SK-N-SH (cell line): Measurements from ENCODE around the gene ZNF444. TPM values are rescaled to one million over a fixed set of nuclear protein-coding genes. Genes with fewer than 3 reads are reported as not detected.

ENCODE experiments used
- CTCF ChIA-PET: fragments of 300-600, 350-600 bp; formaldehyde crosslinking; extraction: SDS; loops from one replicate; lab custom pipeline; 2021; lab: Yijun Ruan, JAX
- POLR2A ChIA-PET: fragments of 350-600 bp; sonication (Branson Sonifier 250); formaldehyde crosslinking; extraction: SDS; loops from one replicate; lab custom pipeline; 2020; ENCODE audit warnings: antibody characterized with exemption, inconsistent platforms; lab: Yijun Ruan, JAX
- DNase-seq: peaks from one replicate; pipeline ENCODE4 v3.0.0; 2012
- H2AFZ ChIP-seq: fragments of 200-600 bp; sonication (generic); 2 replicates; pipeline ENCODE4 v1.8.1; 2016; ENCODE audit warnings: antibody characterized with exemption, mild to moderate bottlenecking, low read depth
- H3F3A ChIP-seq: fragments of 200-600 bp; sonication (generic); replicated peaks from 2 replicates; pipeline ENCODE3; 2016; ENCODE audit warnings: antibody characterized with exemption, mild to moderate bottlenecking; ENCODE audit not compliant: insufficient read depth
- H3K27ac ChIP-seq, 2 experiments: fragments of 200-500 bp in 1 of 2; fragments of 200-600 bp in 1 of 2; sonication (Bioruptor generic) in 1 of 2; sonication (generic), shearing (Covaris generic) in 1 of 2; 2 replicates each; pipeline versions ENCODE4 v1.5.1 to v1.6.1; 2014 to 2016; ENCODE audit warnings: low read depth in 2 of 2, inconsistent platforms in 1 of 2, low read length in 1 of 2, mild to moderate bottlenecking in 1 of 2, mixed read lengths in 1 of 2
- H3K27me3 ChIP-seq: fragments of 200-600 bp; sonication (generic), shearing (Covaris generic); 2 replicates; pipeline ENCODE4 v1.6.1; 2016; ENCODE audit warnings: mixed run types; ENCODE audit not compliant: insufficient read depth
- H3K36me3 ChIP-seq, 2 experiments: fragments of 200-500 bp in 1 of 2; fragments of 200-600 bp in 1 of 2; sonication (Bioruptor generic) in 1 of 2; sonication (generic) in 1 of 2; replicated peaks in 1 of 2; 2 replicates each; pipeline versions ENCODE3 to v1.5.1; 2014 to 2016; ENCODE audit warnings: low read length in 1 of 2, mild to moderate bottlenecking in 1 of 2; ENCODE audit not compliant: insufficient read depth in 2 of 2, control insufficient read depth in 1 of 2
- H3K4me1 ChIP-seq, 2 experiments: fragments of 200-500 bp in 1 of 2; fragments of 200-600 bp in 1 of 2; sonication (Bioruptor generic) in 1 of 2; sonication (generic), shearing (Covaris generic) in 1 of 2; 2 replicates each; pipeline versions ENCODE4 v1.5.1 to v1.6.1; 2014 to 2016; ENCODE audit warnings: low read depth in 1 of 2, low read length in 1 of 2, mixed run types in 1 of 2; ENCODE audit not compliant: insufficient read depth in 2 of 2, control insufficient read depth in 1 of 2
- H3K4me2 ChIP-seq: fragments of 200-600 bp; sonication (generic), shearing (Covaris generic); 2 replicates; pipeline ENCODE4 v1.6.1; 2017; ENCODE audit warnings: mixed run types
- H3K4me3 ChIP-seq, 2 experiments: fragments of 200-500 bp in 1 of 2; fragments of 200-600 bp in 1 of 2; sonication (Bioruptor generic) in 1 of 2; sonication (generic), shearing (Covaris generic) in 1 of 2; 2 replicates each; pipeline versions ENCODE4 v1.5.1 to v1.8.1; 2014 to 2016; ENCODE audit warnings: low read depth in 2 of 2, inconsistent platforms in 1 of 2, low read length in 1 of 2, mild to moderate bottlenecking in 1 of 2, mixed read lengths in 1 of 2, moderate library complexity in 1 of 2
- H3K79me2 ChIP-seq: fragments of 200-600 bp; sonication (generic); 2 replicates; pipeline ENCODE4 v1.8.1; 2017; ENCODE audit warnings: mild to moderate bottlenecking; ENCODE audit not compliant: insufficient read depth
- H3K9ac ChIP-seq: fragments of 200-600 bp; sonication (generic); 2 replicates; pipeline ENCODE4 v1.6.1; 2017; ENCODE audit warnings: mixed run types
- H3K9me2 ChIP-seq: fragments of 200-600 bp; sonication (generic); 2 replicates; pipeline ENCODE4 v1.6.1; 2017; ENCODE audit warnings: mixed run types
- H3K9me3 ChIP-seq: fragments of 200-600 bp; sonication (generic); 2 replicates; pipeline ENCODE4 v1.6.1; 2017; ENCODE audit warnings: mixed run types, mild to moderate bottlenecking, moderate library complexity
- H4K20me1 ChIP-seq: fragments of 200-600 bp; sonication (generic); 2 replicates; pipeline ENCODE4 v1.6.1; 2017; ENCODE audit warnings: mild to moderate bottlenecking, mixed run types; ENCODE audit not compliant: insufficient read depth
- ELF1 ChIP-seq: IDR thresholded peaks from 2 replicates; pipeline ENCODE4 v1.4.0; 2012
- EZH2phosphoT487 ChIP-seq: fragments of 200-600 bp; sonication (generic); IDR thresholded peaks from 2 replicates; pipeline ENCODE4 v1.6.1; 2017; ENCODE audit warnings: low read depth, mixed run types, mild to moderate bottlenecking, antibody characterized with exemption, moderate library complexity, borderline replicate concordance
- FOSL2 ChIP-seq: IDR thresholded peaks from 2 replicates; pipeline ENCODE4 v1.4.0; 2012; ENCODE audit warnings: low read depth, mild to moderate bottlenecking, moderate library complexity, borderline replicate concordance
- FOXJ3 ChIP-seq: sonication (generic); formaldehyde crosslinking; IDR thresholded peaks from 2 replicates; pipeline ENCODE4 v1.5.1; 2020; ENCODE audit warnings: mild to moderate bottlenecking, missing genetic modification reagents
- GABPA ChIP-seq: IDR thresholded peaks from 2 replicates; pipeline ENCODE4 v1.4.0; 2012; ENCODE audit warnings: low read depth, mild to moderate bottlenecking
- GATA2 ChIP-seq: sonication (generic); formaldehyde crosslinking; IDR thresholded peaks from 2 replicates; pipeline ENCODE4 v1.5.0; 2020; ENCODE audit warnings: mild to moderate bottlenecking, missing genetic modification reagents
- NFIC ChIP-seq: IDR thresholded peaks from 2 replicates; pipeline ENCODE4 v1.4.0; 2012; ENCODE audit warnings: borderline replicate concordance
- NRF1 ChIP-seq: IDR thresholded peaks from 2 replicates; pipeline ENCODE4 v1.6.1; 2012; ENCODE audit warnings: low read depth, mild to moderate bottlenecking, low read length
- PBX3 ChIP-seq: IDR thresholded peaks from 2 replicates; pipeline ENCODE4; 2012
- POLR2AphosphoS5 ChIP-seq: IDR thresholded peaks from 2 replicates; pipeline ENCODE4 v1.6.1; 2012; ENCODE audit warnings: low read depth, low read length
- SIN3A ChIP-seq: IDR thresholded peaks from 2 replicates; pipeline ENCODE4 v1.6.1; 2012; ENCODE audit warnings: low read depth, mild to moderate bottlenecking, low read length, moderate library complexity, borderline replicate concordance
- TAF1 ChIP-seq: IDR thresholded peaks from 2 replicates; pipeline ENCODE4 v1.6.1; 2012; ENCODE audit warnings: low read depth, mild to moderate bottlenecking, low read length, moderate library complexity, borderline replicate concordance
- TCF12 ChIP-seq: IDR thresholded peaks from 2 replicates; pipeline ENCODE4 v1.4.0; 2012
- TEAD4 ChIP-seq: IDR thresholded peaks from 2 replicates; pipeline ENCODE4 v1.4.0; 2012; ENCODE audit warnings: mild to moderate bottlenecking, borderline replicate concordance; ENCODE audit not compliant: insufficient read depth
- YY1 ChIP-seq: IDR thresholded peaks from 2 replicates; pipeline ENCODE4 v1.4.0; 2012; ENCODE audit warnings: low read depth, mild to moderate bottlenecking
- WGBS: methylation state at CpG from one replicate; pipeline ENCODE4 v1.1.6; 2017; ENCODE audit warnings: low lambda C conversion rate; 5-methylcytosine and 5-hydroxymethylcytosine counted together
- polyA plus RNA-seq, 3 experiments: library from polyadenylated mRNA; depleted of rRNA; stranded (reverse); fragments of >200 nt; gene quantifications; 2 replicates each; pipeline ENCODE4 v1.2.3, GENCODE V29; 2012
- TF ChIP-seq, protein P1 (sequence below): fragments of 150-350 bp; IDR thresholded peaks from 2 replicates; pipeline ENCODE4 v1.6.1; 2016; ENCODE audit warnings: mild to moderate bottlenecking, low read depth, low read length

The ZNF444 gene
- polyA plus RNA-seq, 1 of the 3 experiments (the other 2 are of a cell fraction), result 23.2 TPM

DNA sequence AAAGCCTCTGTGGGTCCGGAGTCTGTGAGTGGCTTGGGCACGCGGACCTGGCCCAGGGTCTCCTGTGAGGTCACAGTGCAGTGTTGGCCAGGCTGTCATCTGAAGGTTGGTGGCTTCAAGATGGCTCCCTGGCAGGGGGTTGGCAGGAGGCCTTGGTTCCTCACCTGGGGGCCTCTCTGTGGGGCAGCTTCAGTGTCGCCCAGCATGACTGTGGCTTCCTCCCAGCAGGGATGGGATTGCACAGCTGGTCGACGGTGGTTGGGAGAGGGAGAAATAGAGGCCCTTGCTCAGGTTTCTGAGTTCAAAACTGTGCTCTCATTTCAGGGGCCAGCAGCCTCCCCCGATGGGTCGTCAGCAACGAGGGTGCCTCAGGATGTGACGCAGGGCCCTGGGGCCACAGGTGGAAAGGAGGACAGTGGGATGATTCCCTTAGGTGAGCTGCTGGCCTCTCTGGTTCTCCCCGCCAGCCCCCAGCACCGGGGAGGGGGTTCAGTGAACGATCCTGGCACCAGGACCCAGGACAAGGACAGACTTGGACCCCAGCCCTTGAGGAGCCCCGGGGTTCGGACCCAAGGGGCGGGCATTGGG lies 17.2 kb downstream of the ZNF444 start:
- Histone ChIP-seq H3F3A (no peaks in the 10 kb centered on the region), H4K20me1 (peaks cover 3% of the 10 kb centered on the region; the same call in 1 of the 2 replicates), H3K36me3 (peaks cover 0 to 33% of the 10 kb centered on the region in 2 experiments), H3K4me3 (no peak overlapping the region), H3K9ac (no peak overlapping the region), H3K4me2 (no peak overlapping the region), H3K79me2 (0 out of 2 replicates have a peak, but pooled peaks cover 2% of the 10 kb centered on the region), H3K9me3 (no peaks in the 10 kb centered on the region), H3K4me1 (no peaks in the 10 kb centered on the region; a peak in 1 of 4 replicates), H3K9me2 (no peaks in the 10 kb centered on the region), H2AFZ (no peak overlapping the region), H3K27ac (no peak overlapping the region), H3K27me3 (no peaks in the 10 kb centered on the region)
- TF ChIP-seq GABPA, result no peak
- TF ChIP-seq ELF1, result no peak
- TF ChIP-seq, protein P1, sequence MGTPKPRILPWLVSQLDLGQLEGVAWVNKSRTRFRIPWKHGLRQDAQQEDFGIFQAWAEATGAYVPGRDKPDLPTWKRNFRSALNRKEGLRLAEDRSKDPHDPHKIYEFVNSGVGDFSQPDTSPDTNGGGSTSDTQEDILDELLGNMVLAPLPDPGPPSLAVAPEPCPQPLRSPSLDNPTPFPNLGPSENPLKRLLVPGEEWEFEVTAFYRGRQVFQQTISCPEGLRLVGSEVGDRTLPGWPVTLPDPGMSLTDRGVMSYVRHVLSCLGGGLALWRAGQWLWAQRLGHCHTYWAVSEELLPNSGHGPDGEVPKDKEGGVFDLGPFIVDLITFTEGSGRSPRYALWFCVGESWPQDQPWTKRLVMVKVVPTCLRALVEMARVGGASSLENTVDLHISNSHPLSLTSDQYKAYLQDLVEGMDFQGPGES, result no peak
- TF ChIP-seq FOXJ3 (CRISPR knock-in tag), result no peak
- TF ChIP-seq NRF1, result no peak
- TF ChIP-seq TCF12, result no peak
- no peak for TF ChIP-seq NFIC
- no peak for TF ChIP-seq PBX3
- no peak for TF ChIP-seq YY1
- TF ChIP-seq SIN3A, result no peak
- no peak for TF ChIP-seq TEAD4
- TF ChIP-seq GATA2 (CRISPR knock-in tag), result no peak
- WGBS, result 97% methylated on average over 9 of the region's 16 CpGs
- no peak for DNase-seq
- ChIA-PET CTCF (interaction anchor here (1.1 to 1.5 kb wide), 3 partner anchors 14 to 175 kb away, joined by 3 to 7 read pairs (median 4); no protein-coding TSS in a partner anchor), POLR2A (no interaction called here)

DNA sequence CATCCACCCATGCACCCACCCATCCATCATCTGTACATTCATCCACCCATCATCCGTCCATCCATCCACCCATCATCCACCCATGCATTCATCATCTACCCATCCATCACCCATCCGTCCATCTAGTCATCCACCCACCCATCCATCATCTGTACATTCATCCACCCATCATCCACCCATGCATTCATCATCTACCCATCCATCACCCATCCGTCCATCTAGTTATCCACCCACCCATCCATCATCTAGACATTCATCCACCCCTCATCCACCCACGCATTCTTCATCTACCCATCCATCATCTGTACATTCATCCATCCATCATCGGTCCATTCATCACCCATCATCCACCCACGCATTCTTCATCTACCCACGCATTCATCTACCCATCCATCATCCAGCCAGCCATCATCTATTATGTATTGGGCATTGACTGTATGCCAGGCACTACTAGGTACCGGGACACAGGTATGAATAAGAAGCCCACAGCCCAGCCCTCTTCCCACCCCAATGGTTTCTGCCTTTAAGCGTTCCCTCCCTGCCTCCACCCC lies 18.0 kb downstream of the ZNF444 start:
- no peaks in the 10 kb centered on the region for H3K79me2 ChIP-seq
- H3K27me3 ChIP-seq, result no peaks in the 10 kb centered on the region
- H3K27ac ChIP-seq, result no peak overlapping the region
- TF ChIP-seq POLR2AphosphoS5 (no peak), ELF1 (no peak), FOXJ3 (CRISPR knock-in tag) (no peak), PBX3 (no peak), GABPA (no peak), TCF12 (no peak), FOSL2 (no peak), EZH2phosphoT487 (no peak), TAF1 (no peak)
- TF ChIP-seq, all 33 proteins: peak for 0
- no peak for DNase-seq
- H3K4me2 ChIP-seq, result no peak overlapping the region
- no peaks in the 10 kb centered on the region for H3K9me2 ChIP-seq
- no peaks in the 10 kb centered on the region for H3K4me1 ChIP-seq
- H3K4me3 ChIP-seq, result no peak overlapping the region
- H3K9me3 ChIP-seq, result no peaks in the 10 kb centered on the region
- no peak overlapping the region for H2AFZ ChIP-seq
- no peak overlapping the region for H3K9ac ChIP-seq
- ChIA-PET CTCF (no interaction called here), POLR2A (no interaction called here)
- no peaks in the 10 kb centered on the region for H3F3A ChIP-seq
- H3K36me3 ChIP-seq, result peaks cover 0 to 27% of the 10 kb centered on the region in 2 experiments
- no peaks in the 10 kb centered on the region for H4K20me1 ChIP-seq
- WGBS, result 93% methylated on average over 9 of the region's 9 CpGs
